Stomach (tissue), 4 donors: Measurements from ENCODE around the gene SEMA5B.

Experiments
- EP300 ChIP-seq: sonication (generic); formaldehyde crosslinking; IDR thresholded peaks from one replicate; pipeline ENCODE4 v1.6.1; 2017; ENCODE audit warnings: antibody characterized with exemption
- POLR2AphosphoS5 ChIP-seq, 3 donors: sonication (generic); formaldehyde crosslinking; IDR thresholded peaks; one replicate each; pipeline ENCODE4 v1.6.1; 2016; ENCODE audit warnings: antibody characterized with exemption in 3 of 3
- TF ChIP-seq, protein P1 (sequence below), 7 experiments: fragments of 450-650 bp in 4 of 7; fragments of 200-600 bp in 3 of 7; sonication (generic) in 3 of 7; IDR thresholded peaks; one replicate each; pipeline ENCODE4 v1.5.1; 2016 to 2019; ENCODE audit warnings: antibody characterized with exemption in 7 of 7, control low read depth in 2 of 7, mild to moderate bottlenecking in 1 of 7

DNA sequence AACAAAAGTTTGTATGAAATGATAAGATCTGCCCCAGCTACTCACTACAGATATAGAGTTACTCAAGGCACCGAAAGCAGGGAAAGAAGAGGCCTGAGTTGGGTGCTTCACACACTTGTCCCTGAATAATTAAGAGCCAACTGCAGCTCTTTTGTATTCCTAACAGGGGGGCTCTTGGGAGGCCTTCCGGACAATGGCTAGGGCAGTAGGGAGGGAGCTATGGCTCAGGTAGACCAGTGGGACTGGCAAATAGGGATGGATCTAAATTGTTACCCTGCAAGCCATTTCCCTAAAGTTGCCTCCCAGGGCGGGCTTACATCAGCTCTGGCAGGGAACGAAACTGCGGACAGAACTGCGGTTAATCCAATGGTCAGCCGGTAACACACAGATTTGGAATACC is 6.2 kb downstream of the SEMA5B start:
- TF ChIP-seq, protein P1, sequence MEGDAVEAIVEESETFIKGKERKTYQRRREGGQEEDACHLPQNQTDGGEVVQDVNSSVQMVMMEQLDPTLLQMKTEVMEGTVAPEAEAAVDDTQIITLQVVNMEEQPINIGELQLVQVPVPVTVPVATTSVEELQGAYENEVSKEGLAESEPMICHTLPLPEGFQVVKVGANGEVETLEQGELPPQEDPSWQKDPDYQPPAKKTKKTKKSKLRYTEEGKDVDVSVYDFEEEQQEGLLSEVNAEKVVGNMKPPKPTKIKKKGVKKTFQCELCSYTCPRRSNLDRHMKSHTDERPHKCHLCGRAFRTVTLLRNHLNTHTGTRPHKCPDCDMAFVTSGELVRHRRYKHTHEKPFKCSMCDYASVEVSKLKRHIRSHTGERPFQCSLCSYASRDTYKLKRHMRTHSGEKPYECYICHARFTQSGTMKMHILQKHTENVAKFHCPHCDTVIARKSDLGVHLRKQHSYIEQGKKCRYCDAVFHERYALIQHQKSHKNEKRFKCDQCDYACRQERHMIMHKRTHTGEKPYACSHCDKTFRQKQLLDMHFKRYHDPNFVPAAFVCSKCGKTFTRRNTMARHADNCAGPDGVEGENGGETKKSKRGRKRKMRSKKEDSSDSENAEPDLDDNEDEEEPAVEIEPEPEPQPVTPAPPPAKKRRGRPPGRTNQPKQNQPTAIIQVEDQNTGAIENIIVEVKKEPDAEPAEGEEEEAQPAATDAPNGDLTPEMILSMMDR (IDR thresholded peaks at IDR 0.05): no peak
- no peak for TF ChIP-seq POLR2AphosphoS5 (IDR thresholded peaks at IDR 0.05)
- TF ChIP-seq EP300: no peak
